ENCODE results near the gene FILIP1.

The FILIP1 gene

DNA sequence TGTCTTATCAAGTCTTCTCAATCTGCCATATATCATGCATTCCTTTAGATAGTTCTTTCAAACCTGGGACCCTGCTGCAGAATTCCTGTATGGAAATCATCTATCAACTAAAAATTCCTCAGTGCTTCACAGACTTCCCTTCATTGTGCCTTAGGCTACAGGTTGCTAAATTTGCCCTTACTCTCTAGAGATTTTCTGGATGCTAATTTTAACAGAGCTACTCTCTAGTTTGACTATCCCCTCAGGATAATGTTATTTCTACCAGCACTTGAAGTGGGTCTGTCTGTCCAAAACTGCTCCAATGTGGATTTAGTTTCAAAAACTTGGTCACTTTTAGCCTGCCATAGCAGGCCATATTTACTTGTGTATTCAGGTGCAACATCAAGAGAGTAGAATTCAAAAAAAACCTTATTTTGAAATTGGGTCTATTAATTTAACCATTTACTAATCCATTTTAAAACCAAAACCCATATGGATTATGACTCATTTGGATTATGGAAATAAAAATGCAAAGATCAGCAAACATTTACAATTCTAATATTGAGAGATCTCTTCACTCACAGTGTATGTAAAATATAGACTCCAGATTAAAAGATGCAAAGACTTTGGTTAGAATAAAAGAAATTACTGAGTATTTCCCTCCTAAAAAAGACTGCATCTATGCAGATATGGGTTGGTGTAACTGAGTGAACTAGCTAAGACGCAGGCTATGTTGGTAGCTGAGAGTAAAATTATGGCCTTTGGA, 236.1 kb downstream of the FILIP1 start:
- no peak for DNase-seq

DNA sequence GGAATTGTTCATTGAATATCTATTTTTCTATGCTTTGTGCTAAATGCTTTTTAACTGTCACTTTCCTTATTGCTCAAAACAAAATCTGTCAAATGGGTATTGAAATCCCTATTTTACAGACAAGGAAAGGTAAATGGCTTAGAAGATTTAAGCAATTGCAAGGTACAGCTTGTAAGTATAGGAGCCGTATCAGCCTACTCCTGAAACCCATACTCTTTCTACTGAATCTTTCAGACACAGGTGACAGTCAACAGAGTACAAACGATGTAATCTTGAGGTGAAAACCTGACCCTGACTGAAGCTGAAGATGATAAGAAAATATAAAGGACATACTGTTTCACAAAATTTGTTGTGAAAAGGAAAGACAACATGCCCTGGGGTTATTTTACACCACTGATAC, 243.0 kb downstream of the FILIP1 start:
- no peak for DNase-seq

DNA sequence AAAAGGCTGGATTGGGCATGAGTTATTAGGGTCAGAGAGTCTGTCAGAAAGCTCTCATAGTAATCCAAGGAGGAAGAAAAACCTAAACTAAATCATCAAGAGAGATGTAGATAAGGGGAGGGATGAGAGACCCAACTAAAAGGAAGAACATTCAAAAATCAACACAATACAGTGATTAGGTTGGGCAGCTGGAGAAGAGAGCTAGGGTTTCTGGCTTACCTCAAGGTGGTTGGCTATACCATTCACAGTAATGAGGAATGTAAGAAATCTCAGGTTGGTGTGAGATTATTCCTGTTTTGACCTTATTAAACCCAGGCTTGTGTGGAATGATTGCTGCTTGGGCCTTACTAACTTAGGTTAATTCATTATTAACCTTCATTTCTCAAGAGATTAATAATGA, 243.8 kb downstream of the FILIP1 start:
- no peak for DNase-seq

GRCh38 chr6:75246386-75246785, 247.2 kb downstream of the FILIP1 start:
- no peak for DNase-seq

GRCh38 chr6:75244063-75244584, 249.5 kb downstream of the FILIP1 start:
- DNase-seq: no peak

GRCh38 chr6:75243333-75244062, 250.1 kb downstream of the FILIP1 start, which contains the start of gene COX7A2:
Gene COX7A2 (minus strand): TSS chr6:75243801. CDS start chr6:75243734, 67 bp downstream.
- peak; percentile 93 for DNase-seq

All from activated CD4-positive, alpha-beta T cell treated with anti-CD3 and anti-CD28 coated beads, Interleukin-2, Interleukin-6, amounts not matched to agents 100 ng/mL and 50 ng/mL, durations not matched to agents 16 hours and 8 hours (primary cell).